Measurements from ENCODE around the gene EXOSC2.

The EXOSC2 gene, protein sequence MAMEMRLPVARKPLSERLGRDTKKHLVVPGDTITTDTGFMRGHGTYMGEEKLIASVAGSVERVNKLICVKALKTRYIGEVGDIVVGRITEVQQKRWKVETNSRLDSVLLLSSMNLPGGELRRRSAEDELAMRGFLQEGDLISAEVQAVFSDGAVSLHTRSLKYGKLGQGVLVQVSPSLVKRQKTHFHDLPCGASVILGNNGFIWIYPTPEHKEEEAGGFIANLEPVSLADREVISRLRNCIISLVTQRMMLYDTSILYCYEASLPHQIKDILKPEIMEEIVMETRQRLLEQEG

DNA sequence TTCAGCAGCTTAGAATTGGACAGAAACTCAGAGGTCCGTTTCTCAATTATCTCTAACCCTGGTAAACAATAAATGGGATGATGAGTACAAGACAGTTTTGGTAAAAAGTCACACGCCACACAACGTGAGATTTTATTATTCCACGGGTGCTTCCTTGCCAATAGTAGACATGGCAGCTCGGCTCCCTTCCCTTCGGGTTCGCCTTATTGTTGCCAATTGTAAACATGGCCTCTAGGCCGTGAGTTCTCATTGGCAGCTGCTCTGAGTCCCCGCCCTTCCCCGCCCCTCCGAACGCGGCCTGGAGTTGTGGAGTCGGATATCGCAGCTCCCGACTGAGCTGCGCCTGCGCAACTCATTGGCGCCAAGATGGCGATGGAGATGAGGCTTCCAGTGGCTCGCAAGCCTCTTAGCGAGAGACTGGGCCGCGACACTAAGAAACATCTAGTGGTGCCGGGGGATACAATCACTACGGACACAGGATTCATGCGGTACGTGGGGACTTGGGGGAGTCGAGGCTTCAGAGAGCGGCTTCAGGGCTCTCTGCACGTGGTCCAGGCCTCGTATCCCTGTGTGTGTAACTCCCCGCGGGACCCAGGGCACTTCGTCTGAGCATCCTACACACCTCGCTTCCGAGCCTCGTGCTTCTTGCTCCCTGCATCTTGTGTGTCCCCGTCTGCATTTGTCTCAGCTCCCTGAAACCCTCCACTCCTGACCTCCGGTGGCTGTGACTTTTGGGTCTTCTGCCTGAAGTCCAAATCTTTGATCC is at the start of gene EXOSC2:
Gene EXOSC2 (plus strand): TSS at position 355 of the 766 bp plus-strand sequence. CDS start 12 bp downstream, at position 367.
- peak; percentile 89 for DNase-seq (ENCODE audit: low read depth)

DNA sequence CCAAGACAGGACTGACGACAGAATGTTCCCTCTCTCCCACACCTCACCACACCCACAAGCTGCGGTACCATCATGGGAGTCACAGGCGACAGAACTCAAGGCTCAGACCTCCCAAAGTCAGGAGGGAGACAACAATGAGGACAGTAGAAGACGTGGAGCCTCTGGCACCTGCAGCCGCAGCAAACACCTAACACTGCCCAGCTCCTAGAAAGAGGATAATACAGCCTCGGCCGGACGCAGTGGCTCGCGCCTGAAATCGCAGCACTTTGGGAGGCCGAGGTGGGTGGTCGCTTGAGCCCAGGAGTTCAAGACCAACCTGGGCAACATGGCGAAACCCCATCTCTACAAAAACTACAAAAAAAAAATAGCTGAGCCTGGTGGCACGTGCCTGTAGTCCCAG is 42.4 kb upstream of the EXOSC2 start:
- no peak for DNase-seq (ENCODE audit: low read depth)

DNA sequence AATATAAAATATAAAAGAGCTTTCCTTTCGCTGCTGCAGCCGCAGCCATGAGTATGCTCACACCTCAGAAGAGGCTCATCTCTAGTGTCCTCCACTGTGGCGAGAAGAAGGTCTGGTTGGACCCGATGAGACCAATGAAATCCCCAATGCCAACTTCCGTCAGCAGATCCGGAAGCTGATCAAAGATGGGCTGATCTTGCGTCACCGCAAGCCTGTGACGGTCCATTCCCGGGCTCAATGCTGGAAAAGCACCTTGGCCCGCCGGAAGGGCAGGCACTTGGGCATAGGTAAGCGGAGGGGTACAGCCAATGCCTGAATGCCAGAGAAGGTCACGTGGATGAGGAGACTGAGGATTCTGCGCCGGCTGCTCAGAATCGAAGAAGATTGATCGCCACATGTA is 41.8 kb upstream of the EXOSC2 start:
- no peak for DNase-seq (ENCODE audit: low read depth)

DNA sequence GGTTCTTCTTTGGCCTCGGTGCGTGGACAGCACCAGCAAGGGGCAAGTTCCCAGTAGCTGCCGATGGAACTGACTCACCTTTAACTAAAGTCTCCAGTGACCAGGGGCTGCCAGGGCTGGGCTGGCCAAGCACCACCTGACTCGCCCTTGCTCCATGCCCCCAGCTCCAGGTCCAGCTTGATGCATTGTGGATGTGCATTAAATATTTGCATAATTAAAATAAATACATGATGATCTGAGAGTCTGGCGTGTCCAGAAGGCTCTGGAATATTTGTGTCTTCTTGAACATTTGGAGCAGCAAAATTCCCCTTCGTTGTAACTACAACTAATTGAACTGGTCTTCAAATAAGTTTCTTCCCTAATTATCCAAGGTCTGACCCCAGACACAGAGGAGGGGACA is 38.7 kb upstream of the EXOSC2 start:
- DNase-seq (ENCODE audit: low read depth): no peak

DNA sequence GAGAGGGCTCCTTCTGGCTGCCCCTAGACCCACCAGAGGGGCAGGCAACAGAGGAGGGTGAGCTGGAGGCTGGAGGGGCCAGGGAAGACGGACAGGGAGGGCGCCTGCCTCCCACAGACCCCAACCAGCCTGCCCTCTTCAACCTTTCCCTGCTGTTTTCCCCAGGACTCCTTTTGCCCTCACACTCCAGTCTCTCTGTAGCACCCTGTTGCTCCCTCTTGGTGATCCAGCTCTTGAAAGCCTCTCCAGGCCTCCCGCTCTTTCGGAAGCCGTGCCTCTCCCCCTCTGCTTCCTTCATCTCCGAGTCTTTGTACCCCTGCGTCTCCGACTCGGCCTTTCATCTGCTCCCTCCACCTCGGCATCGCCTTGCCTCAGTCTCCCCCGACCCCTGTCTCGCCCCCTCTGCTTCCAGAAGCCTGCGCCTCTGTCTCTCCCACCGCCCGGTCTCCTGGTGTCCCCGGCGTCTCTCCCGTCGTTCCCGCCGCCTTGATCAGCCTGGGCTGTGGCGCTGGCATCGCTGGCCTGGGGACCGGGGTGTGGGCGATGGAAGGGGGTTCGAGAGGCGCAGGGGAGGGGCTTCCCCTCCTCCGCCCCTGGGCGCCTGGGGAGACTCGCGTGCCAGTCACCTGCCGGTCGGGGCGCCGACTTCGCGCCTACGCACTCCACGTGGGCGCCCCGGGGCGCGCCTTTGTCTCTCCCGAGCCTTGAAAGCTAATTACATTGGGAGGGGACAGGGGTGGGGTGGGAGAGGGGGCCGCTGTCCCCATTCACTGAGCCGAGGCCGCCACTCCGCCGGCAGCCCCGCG is 34.5 kb upstream of the EXOSC2 start:
- DNase-seq (ENCODE audit: low read depth): no peak

DNA sequence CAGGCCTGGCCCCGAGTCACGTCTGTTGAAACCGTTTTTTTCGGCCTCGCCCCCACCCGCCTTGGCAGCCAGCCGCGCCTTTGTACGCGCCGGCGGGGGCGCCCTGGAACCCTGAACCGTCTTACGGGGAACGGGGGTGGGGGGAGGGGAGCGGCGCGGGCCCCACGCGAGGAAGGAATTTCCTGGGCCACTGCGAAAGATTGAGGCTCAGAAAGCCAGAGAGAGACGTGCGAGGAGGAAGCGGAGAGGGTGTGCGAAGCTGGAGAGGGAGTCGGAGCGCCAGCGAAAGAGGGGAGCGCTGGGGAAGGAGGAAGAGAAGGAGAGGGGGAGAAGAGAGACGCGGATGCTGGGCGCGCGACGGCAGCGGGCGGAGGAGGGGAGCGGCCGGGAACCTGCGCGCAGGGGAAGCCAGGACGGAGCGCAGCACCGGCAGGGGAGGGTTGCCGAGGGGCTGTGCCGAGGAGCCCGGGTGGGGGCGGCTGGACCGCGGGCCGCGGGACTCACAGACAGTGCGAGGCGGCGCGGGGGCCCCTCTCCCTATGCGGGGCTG is 33.8 kb upstream of the EXOSC2 start:
- DNase-seq (ENCODE audit: low read depth): no peak

DNA sequence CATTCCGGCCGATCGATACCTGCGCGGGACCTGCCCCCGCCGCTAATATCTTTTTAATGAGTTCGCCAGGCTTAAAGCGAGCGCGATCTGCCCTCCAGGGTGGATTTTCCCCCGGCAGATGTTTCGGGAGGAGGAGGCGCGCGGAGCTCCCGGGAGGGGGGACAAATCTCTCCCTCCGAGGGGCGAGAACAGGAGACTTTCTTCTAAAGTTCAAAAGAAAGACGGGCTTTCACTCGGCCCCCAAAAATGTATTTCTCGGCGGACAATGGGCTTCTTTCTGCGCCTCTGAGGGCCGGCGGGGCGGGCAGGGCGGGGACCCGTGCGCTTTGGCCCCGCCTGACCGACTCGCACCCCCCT is 33.3 kb upstream of the EXOSC2 start:
- no peak for DNase-seq (ENCODE audit: low read depth)

DNA sequence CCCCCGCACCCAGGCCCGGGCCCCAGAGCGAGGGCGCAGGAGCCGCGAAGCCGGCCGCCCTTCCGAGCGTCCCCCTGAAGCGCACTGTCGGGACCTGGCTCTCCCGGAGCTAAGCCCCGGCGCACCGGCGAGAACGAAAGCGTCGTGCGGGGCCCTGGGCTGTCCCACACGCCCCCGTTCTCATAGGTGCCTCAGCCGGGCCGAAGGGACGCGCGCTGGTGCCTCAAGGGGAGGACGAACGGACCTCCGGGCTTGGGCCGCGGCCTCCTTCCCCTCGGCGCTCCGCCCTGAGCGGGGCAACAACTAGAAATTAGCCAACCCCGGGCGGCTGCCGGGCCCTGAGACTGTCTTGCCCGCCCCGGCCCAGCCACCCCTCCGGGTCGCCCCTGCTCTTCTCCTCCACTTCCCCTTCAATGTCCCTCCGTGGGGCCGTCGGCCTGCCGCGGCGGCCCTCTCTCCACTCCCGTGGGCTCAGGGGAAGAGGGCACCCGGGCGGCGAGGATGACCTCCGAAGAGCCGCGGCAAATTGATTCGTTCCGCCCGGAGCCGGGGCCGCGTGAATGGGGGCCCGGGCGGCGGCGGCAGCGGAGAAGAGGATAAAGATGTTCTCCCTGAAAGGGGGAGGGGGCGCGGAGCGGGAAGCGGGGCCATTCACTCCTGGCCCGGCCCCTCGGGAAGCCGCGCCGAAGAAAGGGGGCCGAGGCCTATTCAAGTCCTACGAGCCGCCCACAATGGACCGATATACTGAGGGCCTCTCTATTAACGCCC is 32.7 kb upstream of the EXOSC2 start:
- DNase-seq (ENCODE audit: low read depth): no peak

DNA sequence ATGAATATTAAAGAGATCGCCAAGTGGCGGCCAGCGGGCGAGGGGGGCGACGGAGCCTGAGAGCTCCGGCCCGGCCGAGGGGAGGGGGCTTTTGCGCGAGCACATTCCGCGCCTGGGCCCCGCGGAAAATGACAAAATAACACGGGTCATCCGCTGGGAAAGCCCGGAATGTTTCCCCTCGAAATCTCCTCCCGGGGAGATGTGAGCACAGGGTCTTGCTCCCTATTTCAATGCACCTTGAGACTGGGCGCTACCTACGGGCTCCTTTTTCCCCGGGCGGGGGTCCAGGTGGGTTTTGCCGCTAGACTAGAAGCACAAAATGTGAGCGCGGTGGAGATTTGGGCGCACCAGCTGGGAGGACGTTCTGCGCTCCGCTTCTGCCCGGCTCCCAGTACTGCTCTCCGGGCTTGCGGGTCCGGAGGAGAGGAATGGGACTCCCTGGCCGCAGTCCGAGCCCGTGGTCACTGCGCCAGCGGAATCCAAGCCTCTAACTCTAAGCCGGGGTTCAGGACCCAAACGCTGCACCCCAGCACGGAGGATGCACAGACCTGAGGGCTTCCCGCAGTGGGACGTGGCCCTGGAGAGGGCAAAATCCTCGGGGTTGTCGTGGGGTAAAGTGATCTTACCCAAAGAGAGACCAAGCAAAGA is 32.0 kb upstream of the EXOSC2 start:
- no peak for DNase-seq (ENCODE audit: low read depth)

DNA sequence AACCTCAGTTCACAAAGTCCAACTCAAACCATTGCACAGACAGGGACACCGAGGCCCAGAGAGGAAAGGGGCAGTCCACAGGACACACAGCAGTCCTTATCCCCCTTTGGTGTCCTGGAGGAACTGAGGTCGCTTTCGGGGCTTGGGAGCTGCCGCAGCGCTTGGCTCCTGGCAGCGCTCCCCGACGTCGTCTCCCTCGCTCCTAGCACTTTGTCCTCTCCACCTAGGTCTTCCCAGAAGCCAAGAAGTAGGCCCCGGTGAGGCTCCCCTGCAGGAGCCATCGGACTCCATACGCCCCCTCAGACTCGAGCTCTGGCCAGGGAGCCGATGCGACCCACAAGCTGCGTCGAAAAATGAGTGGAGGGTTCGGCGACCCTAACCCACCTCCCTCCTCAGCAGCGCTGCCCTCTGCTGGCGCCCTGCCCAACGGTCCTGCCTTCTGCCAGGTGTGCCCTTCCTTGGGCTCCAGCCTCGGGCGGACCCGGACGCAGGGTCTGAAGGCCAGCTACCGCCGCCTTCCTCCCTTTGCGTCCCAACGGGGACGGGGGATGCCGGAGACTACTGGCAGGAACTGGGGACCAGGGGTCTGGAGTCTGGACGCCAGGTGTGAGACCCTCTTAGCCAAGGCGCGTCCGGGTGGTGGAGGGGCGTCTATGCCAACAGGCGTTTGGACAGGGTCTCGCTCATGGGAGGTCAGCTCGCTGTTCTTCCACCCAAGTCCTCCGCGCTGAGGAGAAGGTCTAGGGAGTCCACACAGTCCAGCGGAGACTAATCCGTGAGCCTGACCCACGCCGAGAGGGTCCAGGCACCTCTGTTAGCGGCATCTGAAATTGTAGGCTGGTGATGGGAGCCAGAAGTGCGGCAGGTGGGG is 31.2 kb upstream of the EXOSC2 start:
- DNase-seq (ENCODE audit: low read depth): no peak

DNA sequence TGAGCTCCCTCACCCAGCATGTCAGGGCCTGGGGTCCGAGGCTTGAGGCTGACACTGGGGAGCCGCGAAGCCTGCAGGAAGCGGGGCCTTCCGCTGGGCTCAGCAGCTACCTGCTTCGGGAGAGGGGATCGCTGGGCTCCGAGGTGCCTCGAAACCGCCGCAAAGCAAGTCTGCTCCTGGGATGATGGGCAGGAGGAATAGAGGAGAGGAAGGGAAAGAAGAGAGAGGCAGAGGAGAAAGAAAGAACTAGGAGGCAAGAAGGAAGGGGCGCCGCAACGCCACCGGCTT is 30.7 kb upstream of the EXOSC2 start:
- DNase-seq (ENCODE audit: low read depth): no peak

DNA sequence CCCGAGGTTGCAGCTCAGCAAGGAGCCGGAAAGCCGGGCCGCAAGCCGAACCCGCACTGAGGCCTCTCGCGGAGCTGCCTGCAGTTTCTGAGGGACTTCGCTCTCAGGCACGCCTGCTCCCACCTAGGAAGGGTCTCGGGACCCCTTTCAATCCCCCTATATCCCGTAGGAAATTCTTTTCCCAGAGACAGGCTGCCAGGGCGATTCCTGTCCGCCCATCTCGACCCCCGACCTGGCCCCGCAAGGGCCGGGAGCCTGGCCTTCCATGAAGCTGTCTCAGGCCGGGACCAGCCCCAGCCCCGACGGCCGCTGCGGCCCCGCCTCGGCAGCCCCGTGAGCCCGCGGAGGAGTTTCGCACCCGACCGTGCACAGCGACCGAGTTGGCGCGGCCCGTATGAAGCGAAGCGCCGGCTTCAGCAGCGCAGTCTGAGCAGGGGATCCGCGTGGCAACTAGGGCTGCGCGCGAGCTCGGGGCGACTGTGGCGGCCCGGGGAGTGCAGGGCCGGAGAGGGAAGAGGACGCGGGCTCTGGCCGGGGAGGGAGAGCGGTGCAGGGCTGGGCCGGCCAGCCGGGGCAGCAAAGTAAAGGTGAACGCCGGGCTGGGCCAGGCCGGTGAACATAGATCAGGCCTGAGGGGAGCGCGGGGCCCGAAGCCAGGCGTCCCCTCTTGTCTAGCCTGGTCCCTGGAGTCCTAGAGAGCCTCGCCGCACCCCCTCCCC is 30.2 kb upstream of the EXOSC2 start:
- no peak for DNase-seq (ENCODE audit: low read depth)

DNA sequence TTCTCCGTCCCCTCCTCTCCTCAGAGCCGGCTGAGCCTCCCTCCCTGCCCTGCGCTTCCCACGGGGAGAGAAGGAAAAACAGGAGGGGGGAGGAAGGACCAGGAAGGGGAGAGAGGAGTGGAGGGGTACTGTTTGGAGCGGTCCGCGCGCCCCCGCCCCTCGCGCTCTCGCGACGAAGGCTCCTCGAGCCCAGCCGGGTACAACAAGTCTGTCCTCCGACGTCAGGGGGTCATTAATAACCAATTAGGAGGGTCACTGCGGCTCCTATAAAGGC is 29.7 kb upstream of the EXOSC2 start:
- DNase-seq (ENCODE audit: low read depth): no peak

DNA sequence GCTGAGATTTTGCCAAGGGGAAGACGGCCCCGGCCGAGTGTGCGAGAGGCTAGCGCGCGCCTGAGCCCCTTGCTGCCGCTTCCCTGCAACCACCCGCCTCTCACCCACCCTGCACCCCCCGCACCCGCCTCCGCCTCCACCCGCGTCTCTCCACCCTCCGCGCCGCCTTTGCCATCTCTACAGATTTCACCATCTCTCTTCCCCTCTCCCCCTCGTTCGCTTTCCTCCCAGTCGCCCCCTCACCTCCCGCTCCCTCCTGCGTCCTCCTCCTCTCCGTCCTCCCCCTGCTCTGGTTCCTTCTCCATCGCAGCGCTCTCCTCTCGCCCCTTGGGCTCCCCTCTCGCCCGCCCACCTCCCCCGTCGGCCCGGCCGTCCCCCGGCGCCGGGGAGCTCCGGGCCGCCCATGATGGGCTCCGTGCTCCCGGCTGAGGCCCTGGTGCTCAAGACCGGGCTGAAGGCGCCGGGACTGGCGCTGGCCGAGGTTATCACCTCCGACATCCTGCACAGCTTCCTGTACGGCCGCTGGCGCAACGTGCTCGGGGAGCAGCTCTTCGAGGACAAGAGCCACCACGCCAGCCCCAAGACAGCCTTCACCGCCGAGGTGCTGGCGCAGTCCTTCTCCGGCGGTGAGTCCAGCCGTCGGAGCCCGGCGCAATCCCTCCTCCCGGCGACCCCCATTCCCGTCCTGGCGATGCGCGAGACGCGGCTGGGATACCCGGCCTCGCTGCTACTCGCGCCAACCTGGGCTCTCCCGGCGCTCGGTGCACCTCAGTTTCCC is 29.1 kb upstream of the EXOSC2 start, which contains the start of gene PRDM12:
Gene PRDM12 (plus strand): TSS at position 344 of the 778 bp plus-strand sequence. CDS start 60 bp downstream, at position 404.
- DNase-seq (ENCODE audit: low read depth): no peak

DNA sequence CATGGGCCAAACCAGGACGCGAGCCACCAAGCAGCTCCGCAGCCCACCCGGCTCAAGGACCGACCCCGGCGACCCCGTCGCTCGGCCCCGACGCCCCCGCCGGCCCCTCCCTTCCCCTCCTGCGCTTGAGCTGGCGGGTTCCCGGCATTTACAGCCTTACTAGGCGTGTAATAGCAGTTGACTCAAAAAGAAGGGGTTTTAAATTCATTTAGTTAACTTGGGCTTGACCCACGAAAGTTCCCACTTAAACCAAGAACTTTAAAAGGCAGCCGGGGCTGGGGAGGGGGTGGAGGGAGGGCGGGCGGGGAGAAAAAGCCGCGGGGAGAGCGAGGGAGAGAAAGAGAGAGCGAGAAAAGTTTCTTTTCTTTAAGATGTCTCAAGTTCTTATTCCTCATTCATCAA is 28.6 kb upstream of the EXOSC2 start:
- no peak for DNase-seq (ENCODE audit: low read depth)

DNA sequence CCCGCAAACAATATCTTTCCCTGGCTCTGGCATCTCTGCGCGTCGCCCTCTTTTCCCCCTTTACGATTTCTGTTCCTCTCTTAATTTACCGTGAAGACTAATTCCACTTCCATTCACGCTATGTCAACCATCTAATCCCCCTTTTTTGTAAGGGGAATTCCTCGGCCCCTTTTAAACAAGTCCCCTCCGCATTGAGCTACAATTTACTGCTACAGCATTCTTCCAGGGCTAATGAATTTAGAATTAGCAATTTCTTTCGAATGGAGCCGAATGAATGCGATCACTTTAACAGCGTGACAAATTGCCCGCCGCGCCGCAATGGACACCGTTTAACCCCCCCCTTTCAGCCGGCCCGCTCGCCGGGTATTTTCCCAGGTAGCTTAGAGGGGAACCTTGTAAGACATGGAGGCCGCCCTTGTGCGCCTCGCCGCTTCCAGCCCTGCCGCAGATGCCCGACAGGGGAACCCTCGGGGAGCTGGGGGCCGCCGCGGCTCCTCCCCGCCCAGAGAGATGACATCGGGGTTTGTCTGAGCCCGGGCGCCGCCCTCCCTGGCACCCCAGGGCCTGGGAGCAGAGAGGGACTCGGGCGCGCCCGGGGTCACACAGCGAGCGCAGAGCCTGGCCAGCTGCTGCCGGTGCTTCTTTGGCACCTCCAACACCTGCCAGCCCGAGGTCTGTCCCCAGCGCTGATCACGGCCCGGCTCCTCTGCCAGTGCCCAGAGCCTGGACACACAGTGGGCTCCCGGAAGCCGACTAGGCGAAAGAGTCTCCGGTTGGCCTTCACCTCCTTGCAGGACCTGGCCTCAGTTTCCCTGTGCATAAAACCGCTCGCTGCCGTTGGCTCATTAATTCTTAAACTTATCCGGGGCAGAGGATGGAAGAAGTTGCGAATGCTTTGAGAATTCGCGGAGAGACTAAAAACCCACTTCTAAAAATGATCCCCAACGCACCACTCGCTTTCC is 27.9 kb upstream of the EXOSC2 start:
- no peak for DNase-seq (ENCODE audit: low read depth)

DNA sequence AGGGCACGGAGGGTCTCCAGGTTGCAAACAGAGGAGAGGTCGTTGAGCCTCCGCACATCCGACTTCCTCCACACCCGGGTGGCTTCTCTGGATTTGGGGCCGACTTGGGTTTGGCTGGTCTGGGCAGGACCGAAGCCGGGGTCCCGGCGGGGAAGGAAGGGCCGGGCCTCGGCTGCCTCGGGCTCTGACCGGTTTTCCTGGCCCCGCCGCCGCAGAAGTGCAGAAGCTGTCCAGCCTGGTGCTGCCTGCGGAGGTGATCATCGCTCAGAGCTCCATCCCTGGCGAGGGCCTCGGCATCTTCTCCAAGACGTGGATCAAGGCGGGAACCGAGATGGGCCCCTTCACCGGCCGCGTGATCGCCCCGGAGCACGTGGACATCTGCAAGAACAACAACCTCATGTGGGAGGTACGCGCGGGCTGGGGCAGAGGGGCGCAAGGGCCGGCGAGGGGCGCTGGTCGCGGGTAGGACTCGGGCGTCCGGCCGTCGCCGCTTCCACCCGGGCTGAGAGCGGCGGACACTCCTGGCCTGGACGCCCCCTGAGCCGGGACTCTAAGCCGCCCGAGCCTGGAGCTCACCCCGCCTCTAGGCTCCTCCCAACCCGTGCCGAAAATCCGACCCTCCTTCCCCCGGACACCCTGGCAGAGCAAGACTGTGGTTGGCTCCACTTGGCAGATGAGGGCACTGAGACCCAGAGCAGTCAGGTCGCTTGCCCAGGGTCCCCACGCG is 27.0 kb upstream of the EXOSC2 start:
- no peak for DNase-seq (ENCODE audit: low read depth)

DNA sequence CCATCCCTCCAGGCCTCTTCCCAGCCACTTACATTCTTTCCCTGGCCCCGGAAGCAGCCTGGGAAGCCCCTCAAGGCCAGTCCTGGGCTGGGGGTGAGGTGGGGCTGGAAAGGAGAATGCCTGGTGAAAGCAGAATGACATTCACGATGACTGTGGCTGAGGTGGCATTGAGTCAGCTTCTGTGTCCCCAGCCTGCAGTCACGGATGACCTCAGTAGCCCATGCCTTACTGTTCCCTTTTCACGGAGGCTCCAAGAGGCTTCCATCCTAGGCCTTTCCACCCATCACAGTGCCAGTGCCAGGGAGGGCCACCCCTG is 26.5 kb upstream of the EXOSC2 start:
- DNase-seq (ENCODE audit: low read depth): no peak
